ENCODE results near the gene RTN4RL1. TPM values are rescaled to one million over a fixed set of nuclear protein-coding genes. Genes with fewer than 3 reads are reported as not detected.

The RTN4RL1 gene
- total and polyA plus RNA-seq, 2 of the 13 experiments (the other 11 are each of a cell fraction or from before 2014, with no cell fraction given): 0.01 TPM; not detected in 1

DNA sequence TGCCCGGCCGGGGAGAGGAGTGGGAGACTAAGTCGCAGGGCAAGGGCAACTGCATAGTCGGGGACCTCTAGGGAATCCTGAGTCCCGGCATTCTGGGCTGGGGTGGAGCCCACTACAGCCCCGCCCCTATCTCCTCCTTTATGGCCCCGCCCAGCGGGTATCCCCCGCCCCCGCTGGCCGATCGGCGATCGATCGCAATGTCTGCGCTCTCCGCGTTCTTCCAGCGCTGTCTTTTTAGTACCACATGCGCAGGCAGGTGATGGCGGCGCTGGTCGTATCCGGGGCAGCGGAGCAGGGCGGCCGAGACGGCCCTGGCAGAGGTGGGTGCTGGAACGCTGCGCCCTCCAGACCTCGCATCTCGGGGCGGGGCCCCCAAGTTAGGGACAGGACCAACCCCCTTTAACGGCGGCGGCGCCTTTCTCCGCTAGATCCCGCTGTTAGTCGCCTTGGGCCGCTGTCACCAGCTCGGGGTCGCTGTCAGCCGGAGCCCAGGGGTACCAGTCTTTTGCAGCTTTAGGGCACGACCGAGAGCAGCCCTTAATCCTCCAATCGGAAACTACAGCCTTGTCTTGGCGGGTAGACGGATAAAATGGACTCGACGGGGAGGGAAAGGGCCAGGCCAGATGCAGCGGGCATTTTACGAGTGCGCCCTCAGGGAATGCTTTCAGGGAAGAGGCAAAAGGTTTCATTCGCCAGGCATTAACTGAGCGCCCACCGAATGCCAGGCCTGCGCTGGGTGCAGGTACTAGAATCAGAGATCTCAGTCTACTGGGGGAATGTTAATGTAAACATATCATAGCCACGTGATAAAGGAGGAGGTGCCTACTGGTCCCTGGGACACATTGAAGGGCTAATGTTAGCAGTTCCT, 5.0 kb upstream of the RTN4RL1 start, which contains the start of gene DPH1 (continued):
- peak; percentile 68; the same call in 1 of the 2 replicates for TF ChIP-seq MYNN (CRISPR knock-in tag; IDR thresholded peaks at IDR 0.05; ENCODE audit: low read depth)
- TF ChIP-seq CHD2 (IDR thresholded peaks at IDR 0.05; ENCODE audit: low read depth, low read length): no peak
- peak; percentile 95 for TF ChIP-seq HBP1 (CRISPR knock-in tag; IDR thresholded peaks at IDR 0.05; ENCODE audit: low read depth)
- no peak for TF ChIP-seq ZNF34 (CRISPR knock-in tag; IDR thresholded peaks at IDR 0.05; ENCODE audit: borderline replicate concordance)
- TF ChIP-seq, protein P1, sequence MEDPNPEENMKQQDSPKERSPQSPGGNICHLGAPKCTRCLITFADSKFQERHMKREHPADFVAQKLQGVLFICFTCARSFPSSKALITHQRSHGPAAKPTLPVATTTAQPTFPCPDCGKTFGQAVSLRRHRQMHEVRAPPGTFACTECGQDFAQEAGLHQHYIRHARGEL (CRISPR knock-in tag; IDR thresholded peaks at IDR 0.05): no peak
- peak; percentile 22; the same call in 1 of the 2 replicates for TF ChIP-seq FOSL1 (CRISPR knock-in tag; IDR thresholded peaks at IDR 0.05; ENCODE audit: borderline replicate concordance)
- TF ChIP-seq, protein P2, sequence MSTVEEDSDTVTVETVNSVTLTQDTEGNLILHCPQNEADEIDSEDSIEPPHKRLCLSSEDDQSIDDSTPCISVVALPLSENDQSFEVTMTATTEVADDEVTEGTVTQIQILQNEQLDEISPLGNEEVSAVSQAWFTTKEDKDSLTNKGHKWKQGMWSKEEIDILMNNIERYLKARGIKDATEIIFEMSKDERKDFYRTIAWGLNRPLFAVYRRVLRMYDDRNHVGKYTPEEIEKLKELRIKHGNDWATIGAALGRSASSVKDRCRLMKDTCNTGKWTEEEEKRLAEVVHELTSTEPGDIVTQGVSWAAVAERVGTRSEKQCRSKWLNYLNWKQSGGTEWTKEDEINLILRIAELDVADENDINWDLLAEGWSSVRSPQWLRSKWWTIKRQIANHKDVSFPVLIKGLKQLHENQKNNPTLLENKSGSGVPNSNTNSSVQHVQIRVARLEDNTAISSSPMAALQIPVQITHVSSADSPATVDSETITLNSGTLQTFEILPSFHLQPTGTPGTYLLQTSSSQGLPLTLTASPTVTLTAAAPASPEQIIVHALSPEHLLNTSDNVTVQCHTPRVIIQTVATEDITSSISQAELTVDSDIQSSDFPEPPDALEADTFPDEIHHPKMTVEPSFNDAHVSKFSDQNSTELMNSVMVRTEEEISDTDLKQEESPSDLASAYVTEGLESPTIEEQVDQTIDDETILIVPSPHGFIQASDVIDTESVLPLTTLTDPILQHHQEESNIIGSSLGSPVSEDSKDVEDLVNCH (CRISPR knock-in tag; IDR thresholded peaks at IDR 0.05): no peak
- peak; percentile 77 for TF ChIP-seq ELF1 (CRISPR knock-in tag; IDR thresholded peaks at IDR 0.05)
- TF ChIP-seq HNF1A (IDR thresholded peaks at IDR 0.05; ENCODE audit: low read depth): no peak
- 0 out of 2 replicates have a peak, but pooled peaks have one; percentile 18 for TF ChIP-seq HNF1A (CRISPR knock-in tag; IDR thresholded peaks at IDR 0.05; ENCODE audit: borderline replicate concordance)
- TF ChIP-seq, protein P3, sequence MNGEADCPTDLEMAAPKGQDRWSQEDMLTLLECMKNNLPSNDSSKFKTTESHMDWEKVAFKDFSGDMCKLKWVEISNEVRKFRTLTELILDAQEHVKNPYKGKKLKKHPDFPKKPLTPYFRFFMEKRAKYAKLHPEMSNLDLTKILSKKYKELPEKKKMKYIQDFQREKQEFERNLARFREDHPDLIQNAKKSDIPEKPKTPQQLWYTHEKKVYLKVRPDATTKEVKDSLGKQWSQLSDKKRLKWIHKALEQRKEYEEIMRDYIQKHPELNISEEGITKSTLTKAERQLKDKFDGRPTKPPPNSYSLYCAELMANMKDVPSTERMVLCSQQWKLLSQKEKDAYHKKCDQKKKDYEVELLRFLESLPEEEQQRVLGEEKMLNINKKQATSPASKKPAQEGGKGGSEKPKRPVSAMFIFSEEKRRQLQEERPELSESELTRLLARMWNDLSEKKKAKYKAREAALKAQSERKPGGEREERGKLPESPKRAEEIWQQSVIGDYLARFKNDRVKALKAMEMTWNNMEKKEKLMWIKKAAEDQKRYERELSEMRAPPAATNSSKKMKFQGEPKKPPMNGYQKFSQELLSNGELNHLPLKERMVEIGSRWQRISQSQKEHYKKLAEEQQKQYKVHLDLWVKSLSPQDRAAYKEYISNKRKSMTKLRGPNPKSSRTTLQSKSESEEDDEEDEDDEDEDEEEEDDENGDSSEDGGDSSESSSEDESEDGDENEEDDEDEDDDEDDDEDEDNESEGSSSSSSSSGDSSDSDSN (CRISPR knock-in tag; IDR thresholded peaks at IDR 0.05): peak; percentile 63; the same call in 1 of the 2 replicates

Data from HepG2 (cell line).